AG09319 (cell line): ENCODE measurements around the gene LIPE.

Experiments used
- DNase-seq: peaks from one replicate; pipeline ENCODE4 v3.0.0-alpha.2; 2010; ENCODE audit warnings: low read depth; ENCODE audit errors: extremely low read depth
- TF ChIP-seq, protein P1 (sequence below): IDR thresholded peaks from 2 replicates; pipeline ENCODE4 v1.5.1; 2011; ENCODE audit warnings: low read depth, mild to moderate bottlenecking, inconsistent platforms, low read length, moderate library complexity

LIPE gene

DNA sequence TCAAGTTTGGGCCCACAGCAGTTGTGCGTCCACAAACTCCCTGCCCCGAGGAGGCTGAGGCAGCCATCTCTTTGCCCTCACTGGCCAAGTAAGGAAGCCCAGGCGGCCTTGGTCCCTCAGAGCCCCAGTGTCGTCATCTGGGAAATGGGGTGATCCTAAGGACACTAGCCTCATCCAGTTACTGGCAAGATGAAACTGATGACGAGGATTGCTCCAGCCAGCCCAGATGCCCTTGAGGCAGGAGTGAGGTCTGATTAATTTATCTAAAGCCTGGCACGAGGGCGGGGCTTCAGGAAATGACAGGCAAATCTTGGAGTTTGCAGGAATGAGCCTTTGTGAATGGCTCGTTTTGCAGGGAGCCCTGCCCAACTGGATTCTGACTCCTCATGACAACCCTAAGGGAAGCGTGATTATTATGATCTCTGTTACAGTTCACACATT is 5.6 kb downstream of the LIPE start:
- TF ChIP-seq, protein P1, sequence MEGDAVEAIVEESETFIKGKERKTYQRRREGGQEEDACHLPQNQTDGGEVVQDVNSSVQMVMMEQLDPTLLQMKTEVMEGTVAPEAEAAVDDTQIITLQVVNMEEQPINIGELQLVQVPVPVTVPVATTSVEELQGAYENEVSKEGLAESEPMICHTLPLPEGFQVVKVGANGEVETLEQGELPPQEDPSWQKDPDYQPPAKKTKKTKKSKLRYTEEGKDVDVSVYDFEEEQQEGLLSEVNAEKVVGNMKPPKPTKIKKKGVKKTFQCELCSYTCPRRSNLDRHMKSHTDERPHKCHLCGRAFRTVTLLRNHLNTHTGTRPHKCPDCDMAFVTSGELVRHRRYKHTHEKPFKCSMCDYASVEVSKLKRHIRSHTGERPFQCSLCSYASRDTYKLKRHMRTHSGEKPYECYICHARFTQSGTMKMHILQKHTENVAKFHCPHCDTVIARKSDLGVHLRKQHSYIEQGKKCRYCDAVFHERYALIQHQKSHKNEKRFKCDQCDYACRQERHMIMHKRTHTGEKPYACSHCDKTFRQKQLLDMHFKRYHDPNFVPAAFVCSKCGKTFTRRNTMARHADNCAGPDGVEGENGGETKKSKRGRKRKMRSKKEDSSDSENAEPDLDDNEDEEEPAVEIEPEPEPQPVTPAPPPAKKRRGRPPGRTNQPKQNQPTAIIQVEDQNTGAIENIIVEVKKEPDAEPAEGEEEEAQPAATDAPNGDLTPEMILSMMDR = no peak
- no peak for DNase-seq

DNA sequence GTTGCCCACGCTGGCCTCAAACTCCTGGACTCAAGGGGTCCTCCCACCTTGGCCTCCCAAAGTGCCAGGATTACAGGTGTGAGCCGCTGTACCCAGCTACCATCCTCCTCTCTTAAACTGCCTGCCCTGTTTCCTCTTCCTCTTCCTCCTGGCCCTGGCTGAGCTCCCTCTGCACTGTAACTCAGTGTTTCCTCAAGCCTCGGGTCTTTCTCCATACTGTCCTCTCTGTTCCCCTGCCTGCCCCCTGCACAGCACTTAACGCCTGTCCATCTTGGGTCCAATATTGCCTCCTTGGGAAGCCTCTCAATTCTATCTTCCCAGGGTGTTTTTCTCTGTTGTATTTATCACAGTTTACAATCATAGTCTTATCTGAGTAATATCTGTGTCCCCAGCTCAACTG is 6.1 kb downstream of the LIPE start:
- TF ChIP-seq, protein P1 = no peak
- no peak for DNase-seq

DNA sequence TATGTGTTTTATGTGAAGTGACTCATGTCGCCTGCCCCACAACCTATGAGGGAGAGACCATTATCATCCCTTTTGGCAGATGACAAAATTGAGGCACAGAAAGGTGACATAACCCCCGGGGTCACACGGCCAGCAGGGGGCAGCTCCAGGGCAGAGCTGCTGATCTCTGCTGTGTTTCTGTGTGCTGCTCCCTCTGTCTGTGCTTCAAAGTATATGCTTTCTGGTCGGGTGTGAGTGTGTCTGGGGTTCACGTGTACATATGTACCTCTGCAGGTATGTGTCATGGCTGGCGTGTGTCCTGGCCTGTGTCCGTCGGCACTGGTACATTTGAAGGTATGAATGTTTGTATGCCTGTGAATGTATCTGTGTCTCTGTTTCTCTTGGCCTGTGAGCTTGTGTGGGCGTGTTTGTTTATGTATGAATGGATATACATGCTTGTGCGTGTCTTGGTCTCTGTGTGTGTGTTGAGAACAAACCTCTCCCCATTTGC is 7.1 kb downstream of the LIPE start:
- no peak for DNase-seq
- TF ChIP-seq, protein P1 = peak; percentile 63

DNA sequence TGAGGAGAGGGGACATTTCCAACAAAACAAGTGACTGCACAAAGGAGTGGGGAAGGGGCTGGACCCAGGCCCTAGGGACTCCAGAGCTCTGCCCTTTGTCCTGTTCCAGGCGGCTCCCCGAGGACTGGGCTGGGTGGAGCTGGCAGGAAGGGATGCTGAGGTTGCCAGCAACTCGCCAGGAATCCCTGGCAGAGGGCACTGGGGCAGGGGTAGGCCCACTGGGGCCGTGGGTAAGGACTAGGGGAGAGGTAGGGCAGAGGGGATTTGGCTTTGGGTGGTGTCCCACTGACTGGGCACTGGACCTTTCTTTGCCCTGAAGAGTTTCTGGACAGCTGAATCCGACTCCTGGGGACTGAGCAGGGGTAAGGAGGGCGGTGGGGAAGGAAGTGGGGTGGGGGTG is 7.9 kb downstream of the LIPE start:
- TF ChIP-seq, protein P1 = no peak
- no peak for DNase-seq

DNA sequence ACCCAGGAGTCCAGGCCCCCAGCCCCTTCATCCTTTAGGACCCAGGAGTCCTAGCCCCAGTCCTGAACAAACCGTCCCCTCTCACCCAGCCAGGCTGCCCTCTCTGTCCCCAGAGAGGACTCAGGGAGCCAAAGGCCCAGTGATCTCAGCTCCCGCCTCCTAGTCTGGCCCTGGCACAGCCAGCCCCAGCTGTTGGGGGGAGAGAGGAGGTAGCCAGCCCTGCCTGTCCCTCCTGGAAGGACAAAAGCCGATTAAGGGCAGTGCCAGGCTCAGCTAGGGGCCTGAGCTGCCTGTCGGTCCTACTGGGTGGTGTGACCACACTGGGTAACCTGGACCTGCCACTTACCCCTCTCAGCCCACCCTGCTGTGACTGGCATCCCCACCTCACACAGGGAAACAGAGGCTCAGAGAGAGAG is 14.5 kb downstream of the LIPE start:
- DNase-seq = no peak
- TF ChIP-seq, protein P1 = no peak

DNA sequence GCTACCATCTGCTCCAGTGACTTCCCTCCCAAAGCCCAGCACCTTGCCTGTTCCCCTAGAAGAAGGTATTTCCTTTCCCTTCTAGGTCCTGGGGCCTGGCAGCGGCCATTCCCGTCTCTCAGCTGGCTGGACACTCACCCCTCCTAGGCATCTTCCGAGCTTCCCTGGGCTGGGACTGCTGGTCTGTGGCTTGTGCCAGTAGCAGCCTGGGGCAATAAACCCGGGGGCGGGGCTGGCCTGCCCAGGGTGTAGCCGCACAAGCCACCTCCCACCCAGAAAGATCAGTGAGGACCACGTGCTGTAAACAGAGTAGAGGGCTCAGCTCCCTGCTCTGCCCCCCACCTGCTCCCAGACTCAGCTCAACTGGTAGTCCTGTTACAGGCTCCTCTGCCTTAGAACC is 15.0 kb downstream of the LIPE start:
- DNase-seq = no peak
- TF ChIP-seq, protein P1 = no peak

DNA sequence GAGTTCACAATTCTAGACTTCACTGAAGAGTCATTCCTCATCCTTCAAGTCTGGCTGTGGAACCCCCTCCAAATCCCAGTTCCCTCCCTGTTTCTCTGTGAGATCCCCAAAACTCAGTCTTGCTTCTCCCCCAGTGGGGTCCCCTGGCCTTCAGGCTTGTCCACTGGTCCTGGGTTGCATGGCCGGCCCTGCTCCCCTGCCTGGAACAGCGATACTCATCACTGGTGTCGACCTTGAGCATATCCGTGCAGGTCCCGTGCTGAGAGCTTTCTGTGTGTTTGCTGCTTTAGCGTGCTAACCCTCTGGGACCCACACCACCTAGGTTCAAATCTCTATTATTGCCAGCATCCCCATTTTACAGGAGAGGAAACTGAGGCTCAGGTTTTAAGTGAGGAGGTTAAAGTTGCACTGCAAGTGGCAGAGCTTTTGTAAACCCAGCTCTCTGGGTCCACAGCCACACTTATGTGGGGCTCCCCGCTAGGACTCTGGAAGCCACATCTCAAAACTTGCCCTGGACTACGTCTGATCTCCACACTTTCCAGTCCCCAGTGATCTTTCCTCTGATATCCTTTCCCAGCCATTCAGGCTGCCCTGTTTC is 15.5 kb downstream of the LIPE start:
- no peak for DNase-seq
- TF ChIP-seq, protein P1 = no peak
